GM12878 (cell line): ENCODE measurements around the gene NTN3.

ENCODE experiments used
- BACH1 ChIP-seq: fragments of 450-650 bp; IDR thresholded peaks from 2 replicates; pipeline ENCODE4 v1.6.1; 2017; ENCODE audit warnings: mild to moderate bottlenecking, borderline replicate concordance
- BCL3 ChIP-seq: IDR thresholded peaks from 2 replicates; pipeline ENCODE4 v1.6.1; 2011; ENCODE audit warnings: borderline replicate concordance, low read depth, mild to moderate bottlenecking, moderate library complexity, low read length; ENCODE audit not compliant: insufficient read depth, poor library complexity, severe bottlenecking
- CHD2 ChIP-seq: IDR thresholded peaks from 2 replicates; pipeline ENCODE4 v1.6.1; 2011; ENCODE audit warnings: low read depth, low read length, improper control_type of control experiment, borderline replicate concordance
- CTCF ChIP-seq, 3 experiments: IDR thresholded peaks in 2 of 3; conservative IDR thresholded peaks in 1 of 3; 2 replicates each; pipeline ENCODE4 v1.5.1; 2011; ENCODE audit warnings: low read depth in 3 of 3, low read length in 3 of 3, mild to moderate bottlenecking in 3 of 3, control low read depth in 2 of 3, moderate library complexity in 2 of 3, inconsistent platforms in 1 of 3, mixed read lengths in 1 of 3; ENCODE audit not compliant: control insufficient read depth in 2 of 3, insufficient read depth in 1 of 3; ENCODE audit errors: extremely low read depth in 1 of 3
- EZH2 ChIP-seq: IDR thresholded peaks from 2 replicates; pipeline ENCODE4 v1.6.1; 2012; ENCODE audit warnings: low read depth, mild to moderate bottlenecking, control low read depth, inconsistent platforms, low read length, borderline replicate concordance; ENCODE audit not compliant: control insufficient read depth
- IRF4 ChIP-seq: IDR thresholded peaks from 2 replicates; pipeline ENCODE4 v1.6.1; 2011; ENCODE audit warnings: low read depth, low read length
- POLR2A ChIP-seq: IDR thresholded peaks from 2 replicates; pipeline ENCODE4 v1.6.1; 2011; ENCODE audit warnings: low read depth, mild to moderate bottlenecking, low read length
- USF1 ChIP-seq: IDR thresholded peaks from 2 replicates; pipeline ENCODE4 v1.6.1; 2011; ENCODE audit warnings: borderline replicate concordance, low read depth, mild to moderate bottlenecking, moderate library complexity, mixed read lengths, low read length; ENCODE audit not compliant: insufficient read depth; ENCODE audit errors: extremely low read length

GRCh38 chr16:2476741-2477140 is 5.6 kb downstream of the NTN3 start:
- TF ChIP-seq CTCF (IDR thresholded peaks at IDR 0.05 in 2 of 3, conservative IDR thresholded peaks at IDR 0.05 in 1 of 3; ENCODE audit: control insufficient read depth in 2 of 3, extremely low read depth in 1 of 3, insufficient read depth in 1 of 3, low read depth in 3 of 3, low read length in 3 of 3) (no peak), POLR2A (no peak), BACH1 (no peak), IRF4 (no peak), BCL3 (no peak), USF1 (no peak), EZH2 (no peak), CHD2 (no peak)
